A549 (cell line): ENCODE data around the gene WDFY1. TPM values are rescaled to one million over a fixed set of nuclear protein-coding genes. Genes with fewer than 3 reads are reported as not detected.

ENCODE experiments used
- ATAC-seq, 2 experiments: fragments of 200-7000 bp in 1 of 2; fragments of >200 bp in 1 of 2; cut with Nextera tagmentation in 1 of 2; cut with Tn5 transposase in 1 of 2; 3 replicates each; pipeline versions ENCODE4 v1.8.0 to v1.9.1; 2018 to 2020; ENCODE audit warnings: mild to moderate bottlenecking in 1 of 2, moderate library complexity in 1 of 2
- CTCF ChIA-PET: fragments of 300-600 bp; sonication (Branson Sonifier 250); formaldehyde crosslinking; extraction: SDS; loops from one replicate; lab custom pipeline; 2021; ENCODE audit warnings: antibody characterized with exemption, inconsistent platforms; lab: Yijun Ruan, JAX
- POLR2A ChIA-PET: fragments of 350-600 bp; formaldehyde crosslinking; extraction: SDS; loops from one replicate; lab custom pipeline; 2021; ENCODE audit warnings: antibody characterized with exemption, inconsistent platforms; lab: Yijun Ruan, JAX
- DNase-seq, 2 experiments: peaks; one replicate each; pipeline versions ENCODE4 v3.0.0 to v3.0.0-alpha.2; 2011 to 2016; ENCODE audit warnings: low read depth in 1 of 2, low spot score in 1 of 2
- FAIRE-seq: peaks from 2 replicates; lab custom pipeline; 2011; peaks lifted over from hg19 to GRCh38; lab: Jason Lieb, UNC
- H3K27ac ChIP-seq, 2 experiments: fragments of >200 bp; sonication (Bioruptor Twin); formaldehyde crosslinking; 3 replicates each; pipeline ENCODE4 v1.5.1; 2016 to 2017
- H3K4me1 ChIP-seq: fragments of >200 bp; sonication (Bioruptor Twin); formaldehyde crosslinking; 3 replicates; pipeline ENCODE4 v1.6.1; 2016
- H3K4me2 ChIP-seq: fragments of >200 bp; sonication (Bioruptor Twin); formaldehyde crosslinking; 3 replicates; pipeline ENCODE4 v1.6.1; 2016
- H3K4me3 ChIP-seq: fragments of >200 bp; sonication (Bioruptor Twin); formaldehyde crosslinking; 3 replicates; pipeline ENCODE4 v1.5.1; 2016
- H3K9me3 ChIP-seq: fragments of >200 bp; sonication (Bioruptor Twin); formaldehyde crosslinking; 3 replicates; pipeline ENCODE4 v1.6.1; 2016
- CBX2 ChIP-seq: fragments of 200-600 bp; sonication (generic); IDR thresholded peaks from 2 replicates; pipeline ENCODE4 v1.6.1; 2016; ENCODE audit warnings: low read depth, mild to moderate bottlenecking, borderline replicate concordance
- CBX8 ChIP-seq: fragments of 200-600 bp; sonication (generic); IDR thresholded peaks from 2 replicates; pipeline ENCODE4 v1.6.1; 2016
- CHD2 ChIP-seq: fragments of 150-350 bp; IDR thresholded peaks from 2 replicates; pipeline ENCODE4 v1.6.1; 2014; ENCODE audit warnings: low read length; ENCODE audit not compliant: partially characterized antibody
- CHD4 ChIP-seq: fragments of 200-600 bp; sonication (generic); IDR thresholded peaks from 2 replicates; pipeline ENCODE4 v1.6.1; 2016; ENCODE audit warnings: antibody characterized with exemption, mild to moderate bottlenecking, borderline replicate concordance
- EHF ChIP-seq: fragments of 250-450 bp; sonication (Bioruptor Pico); IDR thresholded peaks from 2 replicates; pipeline ENCODE4 v1.5.0; 2020; ENCODE audit warnings: mild to moderate bottlenecking
- FOXS1 ChIP-seq: fragments of 250-450 bp; sonication (Bioruptor Pico); IDR thresholded peaks from 2 replicates; pipeline ENCODE4 v1.5.0; 2020; ENCODE audit warnings: mild to moderate bottlenecking, moderate library complexity
- JUNB ChIP-seq: fragments of >200 bp; sonication (Bioruptor Twin); formaldehyde crosslinking; IDR thresholded peaks from 2 replicates; pipeline ENCODE4 v1.6.1; 2016
- KDM5A ChIP-seq: fragments of 200-600 bp; sonication (generic); IDR thresholded peaks from 2 replicates; pipeline ENCODE4 v1.6.1; 2016; ENCODE audit warnings: antibody characterized with exemption, mild to moderate bottlenecking
- RAD21 ChIP-seq, 2 experiments: fragments of >200 bp in 1 of 2; sonication (Bioruptor Twin) in 1 of 2; formaldehyde crosslinking in 1 of 2; IDR thresholded peaks in 1 of 2; conservative IDR thresholded peaks in 1 of 2; 2 replicates in 1 of 2; 3 replicates in 1 of 2; pipeline ENCODE4 v1.6.1; 2012 to 2018; ENCODE audit warnings: inconsistent platforms in 1 of 2
- SREBF2 ChIP-seq: fragments of 450-650 bp; IDR thresholded peaks from 2 replicates; pipeline ENCODE4 v1.6.1; 2014; ENCODE audit warnings: mild to moderate bottlenecking, moderate library complexity
- TP53 ChIP-seq: fragments of 250-450 bp; sonication (Bioruptor Pico); IDR thresholded peaks from 2 replicates; pipeline ENCODE4 v1.5.0; 2021; ENCODE audit warnings: mild to moderate bottlenecking, moderate library complexity
- ZNF302 ChIP-seq: fragments of 250-450 bp; sonication (Bioruptor Pico); IDR thresholded peaks from 2 replicates; pipeline ENCODE4 v1.9.0; 2021; ENCODE audit warnings: inconsistent platforms, mild to moderate bottlenecking, moderate library complexity
- WGBS: methylation state at CpG from one replicate; pipeline ENCODE4 v1.1.6; 2017; ENCODE audit errors: missing lambda C conversion rate; 5-methylcytosine and 5-hydroxymethylcytosine counted together
- polyA plus RNA-seq, 4 experiments: library from polyadenylated mRNA; depleted of rRNA in 3 of 4; stranded (reverse); fragments of >200 nt; fragmentation: RNase III in 1 of 4; extraction: RNeasy Plus Mini Kit Qiagen cat#74134 plus additional on column Dnase treatment in 1 of 4; gene quantifications; 2 replicates in 3 of 4; 3 replicates in 1 of 4; pipeline ENCODE4 v1.2.3, GENCODE V29; 2011 to 2017
- TF ChIP-seq, protein P1 (sequence below): fragments of 200-600 bp; sonication (generic); IDR thresholded peaks from 2 replicates; pipeline ENCODE4 v1.6.1; 2016; ENCODE audit warnings: antibody characterized with exemption, mild to moderate bottlenecking, moderate library complexity

WDFY1 gene
- polyA plus RNA-seq, 2 of the 4 experiments (the other 2 are of a cell fraction), result 38.7 to 70.8 TPM

DNA sequence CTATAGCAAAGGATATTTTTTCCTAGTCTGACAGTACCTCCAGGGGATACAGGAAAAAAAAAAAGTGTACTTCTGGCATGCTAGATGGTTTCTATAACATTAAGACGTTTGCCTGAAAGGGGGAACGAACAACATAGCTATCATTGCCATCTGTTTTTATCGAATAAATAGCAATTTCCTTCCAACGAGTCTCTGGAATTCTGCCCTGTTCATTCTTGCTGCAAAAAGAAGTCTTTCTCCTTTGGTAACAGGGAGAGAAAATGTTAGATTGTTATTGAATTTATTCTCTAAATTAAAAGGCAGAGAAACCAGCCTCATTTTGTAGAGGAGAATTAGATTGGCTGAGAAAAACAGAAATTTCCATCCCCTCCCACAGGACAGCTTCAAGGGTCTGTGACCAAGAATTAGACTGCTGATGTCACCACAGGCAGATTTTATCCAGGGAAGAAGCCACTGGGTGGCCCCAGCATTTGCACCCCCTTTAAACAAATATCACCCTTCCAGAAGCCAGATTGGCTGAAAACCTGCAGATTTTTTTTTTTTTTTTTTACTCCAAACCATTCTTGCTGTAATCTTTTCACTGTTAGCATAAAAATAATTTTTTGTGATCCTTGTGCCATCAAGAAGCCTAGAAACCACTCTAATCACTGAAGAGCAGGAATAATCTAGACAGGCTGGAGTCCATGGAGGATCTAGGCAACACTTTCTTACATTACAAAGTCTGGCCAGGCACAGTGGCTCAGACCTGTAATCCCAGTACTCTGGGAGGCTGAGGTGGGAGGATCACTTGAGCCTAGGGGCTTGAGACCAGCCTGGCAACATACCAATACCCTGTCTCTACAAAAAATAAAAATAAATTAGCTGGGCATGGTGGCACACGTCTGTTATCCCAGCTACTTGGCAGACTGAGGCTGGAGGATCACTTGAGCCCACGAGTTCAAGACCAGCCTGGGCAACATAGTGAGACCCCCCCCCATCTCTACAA, 12.0 kb downstream of the WDFY1 start:
- 71% methylated on average over 6 of the region's 6 CpGs for WGBS
- ChIA-PET POLR2A (no interaction called here), CTCF (interaction anchor here (0.6 to 1.0 kb wide), 4 partner anchors 31 to 114 kb away, joined by 3 to 5 read pairs (median 4); no protein-coding TSS in a partner anchor)
- no peak for TF ChIP-seq TP53 (CRISPR knock-in tag)
- no peak for TF ChIP-seq ZNF302 (CRISPR knock-in tag)
- TF ChIP-seq CBX8, result no peak
- DNase-seq (no peak), FAIRE-seq (no peak), ATAC-seq (peak in 1 of 2 experiments; percentile 10; a peak in 1 of 6 replicates)
- Histone ChIP-seq H3K4me3 (no peak overlapping the region), H3K4me2 (peak overlapping the region; percentile 58), H3K9me3 (no peaks in the 10 kb centered on the region), H3K4me1 (peaks cover 82% of the 10 kb centered on the region), H3K27ac (peak overlapping the region in 1 of 2 experiments; percentile 72; a peak in 3 of 6 replicates)

DNA sequence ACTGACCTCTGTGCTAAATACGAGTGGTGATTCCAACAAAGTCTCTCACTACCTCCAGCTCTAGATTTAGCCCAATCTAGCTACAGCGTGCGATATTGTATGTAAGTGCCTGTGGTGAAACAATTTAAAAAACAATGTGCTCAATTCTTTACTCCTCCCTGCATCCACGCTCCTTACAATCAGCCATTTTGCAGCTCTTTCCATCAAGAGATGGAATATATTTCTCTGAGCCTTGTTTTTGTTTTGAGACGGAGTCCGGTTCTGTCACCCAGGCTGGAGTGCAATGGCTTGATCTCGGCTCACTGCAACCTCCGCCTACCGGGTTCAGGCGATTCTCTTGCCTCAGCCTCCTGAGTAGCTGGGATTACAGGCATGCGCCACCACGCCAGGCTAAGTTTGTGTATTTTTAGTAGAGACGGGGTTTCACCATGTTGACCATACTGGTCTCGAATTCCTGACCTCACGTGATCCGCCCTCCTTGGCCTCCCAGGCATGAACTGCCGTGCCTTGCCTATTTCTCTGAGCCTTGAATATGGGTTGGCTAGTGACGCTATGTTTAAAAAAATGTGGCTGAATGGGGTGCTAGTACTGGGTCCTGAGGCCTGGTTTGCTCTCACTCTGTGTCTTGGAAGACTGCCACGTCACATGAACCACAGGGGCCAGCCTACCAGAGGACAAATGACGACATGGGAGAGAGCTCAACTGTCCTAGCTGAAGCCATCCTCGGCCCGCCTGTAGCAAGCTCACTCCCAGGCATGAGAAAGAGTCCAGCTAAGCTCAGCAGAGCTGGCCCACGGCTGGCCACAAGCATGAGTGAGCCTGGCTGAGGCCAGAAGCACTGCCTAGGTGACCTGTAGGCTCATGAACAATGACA, 14.8 kb downstream of the WDFY1 start:
- peaks cover 13% of the 10 kb centered on the region for H3K9me3 ChIP-seq
- H3K4me3 ChIP-seq, result no peak overlapping the region
- peaks cover 55% of the 10 kb centered on the region for H3K4me1 ChIP-seq
- ChIA-PET POLR2A (no interaction called here), CTCF (interaction anchor here (1.1 to 1.6 kb wide), 2 partner anchors 12 to 41 kb away, joined by 3 to 4 read pairs; no protein-coding TSS in a partner anchor)
- peak overlapping the region in 1 of 2 experiments; percentile 53; a peak in 2 of 6 replicates for H3K27ac ChIP-seq
- 78% methylated on average over 23 of the region's 23 CpGs for WGBS
- peak in 1 of 2 experiments; percentile 45; a peak in 3 of 6 replicates for ATAC-seq
- no peak for FAIRE-seq
- DNase-seq, result peak in 1 of 2 experiments; percentile 10
- peak overlapping the region; percentile 43; the same call in 1 of the 3 replicates for H3K4me2 ChIP-seq
- TF ChIP-seq FOXS1 (CRISPR knock-in tag) (no peak), CBX2 (no peak), KDM5A (no peak), CHD4 (no peak), EHF (CRISPR knock-in tag) (no peak), SREBF2 (no peak)

DNA sequence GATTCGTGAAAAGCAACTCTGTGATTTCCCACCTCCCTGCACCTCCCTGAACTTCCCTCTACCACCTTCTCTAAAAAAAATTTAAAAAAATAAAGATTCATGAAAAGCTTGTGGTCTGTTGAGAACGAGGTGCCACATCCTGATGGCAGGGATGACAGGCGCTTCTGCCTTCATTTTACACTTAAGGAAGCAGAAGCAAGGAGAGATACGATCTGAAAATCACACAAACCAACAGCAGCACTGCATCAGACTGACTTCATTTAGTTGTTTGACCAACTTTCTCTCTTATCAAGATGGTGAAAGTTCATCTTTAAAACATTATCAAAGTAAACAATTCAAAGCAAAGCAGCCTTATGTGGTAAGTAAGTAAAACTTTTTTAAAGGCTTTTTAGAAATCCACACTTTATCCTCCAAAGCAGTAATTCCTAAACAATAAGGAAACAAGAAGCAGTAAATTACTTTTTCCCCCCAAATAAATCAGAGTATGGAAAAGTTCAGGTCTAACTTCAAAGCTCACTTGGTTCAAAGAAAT, 15.5 kb downstream of the WDFY1 start:
- H3K27ac ChIP-seq, result 0 out of 6 replicates have a peak overlapping the region, but pooled peaks of 1 of the 2 experiments have one; percentile 2
- H3K4me3 ChIP-seq, result no peak overlapping the region
- FAIRE-seq (no peak), DNase-seq (no peak), ATAC-seq (no peak; a peak in 1 of 6 replicates)
- peaks cover 48% of the 10 kb centered on the region for H3K4me1 ChIP-seq
- peaks cover 13% of the 10 kb centered on the region for H3K9me3 ChIP-seq
- CTCF ChIA-PET, result interaction anchor here (1.1 to 1.6 kb wide), 3 partner anchors 12 to 69 kb away, joined by 3 to 5 read pairs (median 4); no protein-coding TSS in a partner anchor
- WGBS, result 55% methylated on average over 4 of the region's 4 CpGs
- peak overlapping the region; percentile 43; the same call in 1 of the 3 replicates for H3K4me2 ChIP-seq
- POLR2A ChIA-PET, result no interaction called here
- TF ChIP-seq, protein P1, sequence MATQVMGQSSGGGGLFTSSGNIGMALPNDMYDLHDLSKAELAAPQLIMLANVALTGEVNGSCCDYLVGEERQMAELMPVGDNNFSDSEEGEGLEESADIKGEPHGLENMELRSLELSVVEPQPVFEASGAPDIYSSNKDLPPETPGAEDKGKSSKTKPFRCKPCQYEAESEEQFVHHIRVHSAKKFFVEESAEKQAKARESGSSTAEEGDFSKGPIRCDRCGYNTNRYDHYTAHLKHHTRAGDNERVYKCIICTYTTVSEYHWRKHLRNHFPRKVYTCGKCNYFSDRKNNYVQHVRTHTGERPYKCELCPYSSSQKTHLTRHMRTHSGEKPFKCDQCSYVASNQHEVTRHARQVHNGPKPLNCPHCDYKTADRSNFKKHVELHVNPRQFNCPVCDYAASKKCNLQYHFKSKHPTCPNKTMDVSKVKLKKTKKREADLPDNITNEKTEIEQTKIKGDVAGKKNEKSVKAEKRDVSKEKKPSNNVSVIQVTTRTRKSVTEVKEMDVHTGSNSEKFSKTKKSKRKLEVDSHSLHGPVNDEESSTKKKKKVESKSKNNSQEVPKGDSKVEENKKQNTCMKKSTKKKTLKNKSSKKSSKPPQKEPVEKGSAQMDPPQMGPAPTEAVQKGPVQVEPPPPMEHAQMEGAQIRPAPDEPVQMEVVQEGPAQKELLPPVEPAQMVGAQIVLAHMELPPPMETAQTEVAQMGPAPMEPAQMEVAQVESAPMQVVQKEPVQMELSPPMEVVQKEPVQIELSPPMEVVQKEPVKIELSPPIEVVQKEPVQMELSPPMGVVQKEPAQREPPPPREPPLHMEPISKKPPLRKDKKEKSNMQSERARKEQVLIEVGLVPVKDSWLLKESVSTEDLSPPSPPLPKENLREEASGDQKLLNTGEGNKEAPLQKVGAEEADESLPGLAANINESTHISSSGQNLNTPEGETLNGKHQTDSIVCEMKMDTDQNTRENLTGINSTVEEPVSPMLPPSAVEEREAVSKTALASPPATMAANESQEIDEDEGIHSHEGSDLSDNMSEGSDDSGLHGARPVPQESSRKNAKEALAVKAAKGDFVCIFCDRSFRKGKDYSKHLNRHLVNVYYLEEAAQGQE, result no peak
- TF ChIP-seq CHD2 (no peak), RAD21 (conservative IDR thresholded peaks at IDR 0.05 in 1 of 2, IDR thresholded peaks at IDR 0.05 in 1 of 2) (no peak), JUNB (no peak)
